ENCODE data around the gene HSPA4. TPM values are rescaled to one million over a fixed set of nuclear protein-coding genes. Genes with fewer than 3 reads are reported as not detected.

Gene HSPA4
- total and polyA plus RNA-seq, 9 donors = 55.7 to 83.9 (median 73.1) TPM

DNA sequence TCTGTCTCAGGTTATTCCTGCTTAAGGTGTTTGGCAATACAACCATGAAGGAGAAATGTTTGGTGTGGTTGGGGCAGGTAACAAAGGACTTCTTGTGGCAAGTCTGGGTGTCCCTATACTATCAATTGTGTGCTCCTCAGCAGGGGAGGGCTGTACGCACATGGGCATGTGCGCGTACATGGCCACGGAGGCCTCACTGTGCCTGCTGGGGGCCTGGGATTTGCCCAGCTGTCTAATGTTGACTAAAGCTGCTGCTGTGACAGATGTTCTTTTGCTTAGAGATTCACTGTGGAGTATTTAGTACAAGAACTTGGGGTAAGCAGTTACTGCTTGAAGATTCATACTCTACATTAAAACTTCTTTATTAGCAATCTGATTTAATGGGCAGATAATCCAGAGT is 97.5 kb downstream of the HSPA4 start:
- WGBS (ENCODE audit: insufficient coverage) = 100% methylated on average over 1 of the region's 4 CpGs
- DNase-seq = peak; percentile 24
- Histone ChIP-seq H3K4me3 (ENCODE audit: low read length) (no peak overlapping the region), H3K9me3 (replicated peaks; ENCODE audit: control insufficient read depth, low read depth, low read length) (no peaks in the 10 kb centered on the region), H3K4me1 (ENCODE audit: control insufficient read depth, insufficient read depth, low read length) (peaks cover 23% of the 10 kb centered on the region), H3K27ac (ENCODE audit: low read length) (no peak overlapping the region), H3K36me3 (ENCODE audit: control insufficient read depth, insufficient read depth, low read length) (no peaks in the 10 kb centered on the region), H3K27me3 (ENCODE audit: control insufficient read depth, insufficient read depth, low read length) (no peaks in the 10 kb centered on the region)

DNA sequence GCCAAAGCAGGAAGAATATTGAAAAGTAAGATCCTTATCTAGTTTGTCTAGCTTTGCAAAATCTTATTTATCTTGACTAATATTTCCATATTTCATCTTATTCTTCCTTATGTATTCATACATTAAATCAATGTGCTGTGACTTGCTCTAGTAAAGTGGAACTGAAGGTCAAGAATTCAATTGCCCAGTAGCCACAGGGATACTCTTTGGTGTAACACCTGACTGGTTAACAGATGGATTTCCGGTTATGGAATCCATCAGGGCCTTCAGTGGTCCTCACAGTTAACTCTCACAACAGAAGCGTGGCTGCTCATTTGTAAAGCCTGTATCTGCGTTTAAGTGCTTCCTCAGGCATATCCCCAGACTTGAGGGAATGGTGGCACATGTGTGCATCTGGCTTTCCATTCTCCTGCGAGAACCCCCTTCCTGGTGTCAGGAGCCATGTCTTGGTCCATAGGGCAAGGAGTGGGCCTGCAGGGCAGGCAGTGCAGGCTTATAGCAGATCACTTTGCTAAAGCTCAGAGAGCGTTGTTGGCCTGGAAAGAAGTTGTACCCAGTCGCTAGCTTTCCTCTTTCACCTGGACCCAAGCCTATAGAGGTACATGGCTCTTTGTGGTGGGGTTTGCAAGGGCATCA is 99.2 kb downstream of the HSPA4 start:
- H3K9me3 ChIP-seq (replicated peaks; ENCODE audit: control insufficient read depth, low read depth, low read length) = no peaks in the 10 kb centered on the region
- no peak overlapping the region for H3K4me3 ChIP-seq (ENCODE audit: low read length)
- H3K36me3 ChIP-seq (ENCODE audit: control insufficient read depth, insufficient read depth, low read length) = no peaks in the 10 kb centered on the region
- no peak overlapping the region for H3K27ac ChIP-seq (ENCODE audit: low read length)
- H3K27me3 ChIP-seq (ENCODE audit: control insufficient read depth, insufficient read depth, low read length) = no peaks in the 10 kb centered on the region
- H3K4me1 ChIP-seq (ENCODE audit: control insufficient read depth, insufficient read depth, low read length) = peaks cover 23% of the 10 kb centered on the region
- WGBS (ENCODE audit: insufficient coverage) = 78% methylated on average over 3 of the region's 6 CpGs
- no peak for DNase-seq

DNA sequence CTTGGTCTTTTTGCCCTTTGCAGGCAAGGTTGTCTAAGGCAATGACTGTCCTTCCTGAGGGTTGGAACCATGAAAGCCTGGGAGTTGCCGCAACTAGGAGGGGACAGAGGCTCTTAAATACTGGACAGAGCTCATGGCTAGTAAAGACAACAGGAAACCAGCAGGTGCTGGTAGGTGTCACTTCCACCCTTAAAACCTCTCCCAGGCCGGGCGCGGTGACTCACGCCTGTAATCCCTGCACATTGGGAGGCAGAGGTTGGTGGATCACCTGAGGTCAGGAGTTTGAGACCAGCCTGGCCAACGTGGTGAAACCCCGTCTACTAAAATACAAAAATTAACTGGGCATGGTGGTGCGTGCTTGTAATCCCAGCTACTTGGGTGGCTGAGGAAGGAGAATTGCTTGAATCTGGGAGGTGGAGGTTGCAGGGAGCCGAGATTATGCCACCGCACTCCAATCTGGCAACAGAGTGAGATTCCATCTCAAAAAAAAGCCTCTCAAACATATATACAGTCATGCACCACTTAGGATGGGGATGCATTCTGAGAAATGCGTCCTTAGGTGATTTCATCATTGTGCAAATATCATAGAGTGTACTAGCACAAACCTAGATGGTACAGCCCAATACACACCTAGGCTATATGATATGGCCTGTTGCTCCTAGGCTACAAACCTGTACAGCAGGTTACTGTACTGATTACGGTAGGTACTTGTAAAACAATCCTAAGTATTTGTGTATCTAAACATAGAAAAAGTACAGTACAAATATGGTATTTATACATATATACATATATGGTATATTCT is 102.7 kb downstream of the HSPA4 start:
- Histone ChIP-seq H3K36me3 (ENCODE audit: control insufficient read depth, insufficient read depth, low read length) (no peaks in the 10 kb centered on the region), H3K4me3 (ENCODE audit: low read length) (no peak overlapping the region), H3K27ac (ENCODE audit: low read length) (no peak overlapping the region), H3K27me3 (ENCODE audit: control insufficient read depth, insufficient read depth, low read length) (no peaks in the 10 kb centered on the region), H3K4me1 (ENCODE audit: control insufficient read depth, insufficient read depth, low read length) (peaks cover 5% of the 10 kb centered on the region), H3K9me3 (replicated peaks; ENCODE audit: control insufficient read depth, low read depth, low read length) (no peaks in the 10 kb centered on the region)
- WGBS (ENCODE audit: insufficient coverage) = 89% methylated on average over 3 of the region's 12 CpGs
- no peak for DNase-seq

DNA sequence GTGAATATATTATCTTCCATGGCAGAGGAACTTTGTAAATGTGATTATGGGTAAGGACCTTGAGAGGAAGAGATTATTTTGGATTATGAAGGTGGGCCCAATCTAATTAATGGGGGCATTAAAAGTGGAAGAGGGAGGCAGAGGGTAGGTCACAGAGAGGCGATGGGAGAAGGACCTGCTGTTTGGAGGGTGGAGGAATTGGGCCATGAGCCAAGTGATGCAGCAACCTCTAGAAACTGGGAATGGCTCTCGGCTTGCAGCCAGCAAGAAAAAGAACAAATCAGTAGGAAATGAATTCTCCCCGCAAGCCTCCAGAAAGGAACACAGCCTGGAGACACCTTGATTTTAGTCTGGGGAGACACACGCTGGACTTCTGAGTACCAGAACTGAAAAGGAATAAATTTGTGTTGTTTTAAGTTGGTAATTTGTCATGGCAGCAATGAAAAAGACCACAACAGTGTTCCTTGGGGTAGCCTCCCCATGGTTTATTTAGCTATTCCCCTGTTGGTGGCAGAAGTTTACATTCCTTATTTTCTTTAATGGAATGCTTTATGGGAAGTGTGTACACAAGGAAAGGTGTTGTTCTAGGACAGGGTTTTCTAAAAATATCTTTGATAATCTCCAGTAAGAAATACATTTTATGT is 103.6 kb downstream of the HSPA4 start:
- no peak for DNase-seq
- 77% methylated on average over 3 of the region's 4 CpGs for WGBS (ENCODE audit: insufficient coverage)
- Histone ChIP-seq H3K9me3 (replicated peaks; ENCODE audit: control insufficient read depth, low read depth, low read length) (no peaks in the 10 kb centered on the region), H3K27ac (ENCODE audit: low read length) (no peak overlapping the region), H3K4me3 (ENCODE audit: low read length) (no peak overlapping the region), H3K27me3 (ENCODE audit: control insufficient read depth, insufficient read depth, low read length) (no peaks in the 10 kb centered on the region), H3K36me3 (ENCODE audit: control insufficient read depth, insufficient read depth, low read length) (no peaks in the 10 kb centered on the region), H3K4me1 (ENCODE audit: control insufficient read depth, insufficient read depth, low read length) (no peaks in the 10 kb centered on the region)

Other genes starting within 250 kb of the HSPA4 start
- gene SOWAHA, start 238.7 kb upstream of the HSPA4 start, total RNA-seq = 0.04 TPM
- gene SOWAHA, start 238.7 kb upstream of the HSPA4 start, polyA plus RNA-seq (ENCODE audit: insufficient read depth in 1 of 8, insufficient read length in 8 of 8, low replicate concordance in 1 of 8) = 1 to 10 TPM in 1 of 8 donors, under 1 TPM in 6, not detected in 1; 0.05 to 2.5 (median 0.13) TPM
- gene SHROOM1, start 221.4 kb upstream of the HSPA4 start, total RNA-seq = 2.4 TPM
- 1 to 10 TPM; 1.6 to 3.2 (median 2.5) TPM for gene SHROOM1, start 221.4 kb upstream of the HSPA4 start, polyA plus RNA-seq (ENCODE audit: insufficient read depth in 1 of 8, insufficient read length in 8 of 8, low replicate concordance in 1 of 8)
- 0.40 TPM for gene GDF9, start 185.5 kb upstream of the HSPA4 start, total RNA-seq
- 1 to 10 TPM in 1 of 8 donors, under 1 TPM in 7; 0.39 to 1.0 (median 0.62) TPM for gene GDF9, start 185.5 kb upstream of the HSPA4 start, polyA plus RNA-seq (ENCODE audit: insufficient read depth in 1 of 8, insufficient read length in 8 of 8, low replicate concordance in 1 of 8)
- gene UQCRQ, start 185.4 kb upstream of the HSPA4 start, total RNA-seq = 447 TPM
- 100 to 1,000 TPM; 154 to 236 (median 187) TPM for gene UQCRQ, start 185.4 kb upstream of the HSPA4 start, polyA plus RNA-seq (ENCODE audit: insufficient read depth in 1 of 8, insufficient read length in 8 of 8, low replicate concordance in 1 of 8)
- gene LEAP2, start 178.3 kb upstream of the HSPA4 start, total RNA-seq = 1.4 TPM
- 1 to 10 TPM in 7 of 8 donors, under 1 TPM in 1; 0.74 to 3.2 (median 1.5) TPM for gene LEAP2, start 178.3 kb upstream of the HSPA4 start, polyA plus RNA-seq (ENCODE audit: insufficient read depth in 1 of 8, insufficient read length in 8 of 8, low replicate concordance in 1 of 8)
- 32.3 TPM for gene AFF4, start 88.4 kb upstream of the HSPA4 start, total RNA-seq
- 10 to 100 TPM; 25.5 to 51.8 (median 39.7) TPM for gene AFF4, start 88.4 kb upstream of the HSPA4 start, polyA plus RNA-seq (ENCODE audit: insufficient read depth in 1 of 8, insufficient read length in 8 of 8, low replicate concordance in 1 of 8)
- 11.6 TPM for gene ZCCHC10, start 25.5 kb upstream of the HSPA4 start, total RNA-seq
- gene ZCCHC10, start 25.5 kb upstream of the HSPA4 start, polyA plus RNA-seq (ENCODE audit: insufficient read depth in 1 of 8, insufficient read length in 8 of 8, low replicate concordance in 1 of 8) = 10 to 100 TPM; 17.6 to 28.0 (median 23.0) TPM

All from muscle of leg (tissue), 11 donors.